ENCODE results near the gene MAGI2. TPM values are rescaled to one million over a fixed set of nuclear protein-coding genes. Genes with fewer than 3 reads are reported as not detected.

Gene MAGI2
- polyA plus RNA-seq, 1 experiment = 0.81 TPM

DNA sequence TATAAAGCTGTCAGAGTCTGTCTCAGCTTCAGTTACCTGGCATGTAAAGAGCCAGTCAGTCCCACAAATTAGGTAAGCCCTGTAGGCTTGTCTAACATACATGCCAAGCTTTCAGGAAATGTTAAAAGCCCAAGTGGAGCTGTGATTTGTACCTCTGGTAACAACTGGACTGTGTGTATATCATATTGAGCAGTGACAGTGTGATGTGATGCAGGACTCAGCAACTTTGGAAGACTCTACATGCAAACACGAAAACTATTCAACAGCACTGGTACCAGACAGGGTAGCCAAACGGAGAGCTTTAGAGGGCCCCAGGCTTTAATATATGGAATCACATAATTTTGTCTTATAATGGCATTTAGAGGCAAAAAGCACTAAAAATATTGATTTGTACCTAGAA lies 1066.9 kb downstream of the MAGI2 start:
- Histone ChIP-seq H3K4me3 (ENCODE audit: low read depth, low read length) (no peak overlapping the region), H3K27me3 (ENCODE audit: control insufficient read depth, insufficient read depth, low read length) (no peaks in the 10 kb centered on the region), H3K36me3 (ENCODE audit: control insufficient read depth, insufficient read depth, low read length) (no peaks in the 10 kb centered on the region)
- ChIA-PET CTCF (interaction anchor here (0.5 to 0.7 kb wide), 2 partner anchors 52 to 704 kb away, joined by 3 read pairs; no protein-coding TSS in a partner anchor), POLR2A (no interaction called here)
- TF ChIP-seq, protein P1, sequence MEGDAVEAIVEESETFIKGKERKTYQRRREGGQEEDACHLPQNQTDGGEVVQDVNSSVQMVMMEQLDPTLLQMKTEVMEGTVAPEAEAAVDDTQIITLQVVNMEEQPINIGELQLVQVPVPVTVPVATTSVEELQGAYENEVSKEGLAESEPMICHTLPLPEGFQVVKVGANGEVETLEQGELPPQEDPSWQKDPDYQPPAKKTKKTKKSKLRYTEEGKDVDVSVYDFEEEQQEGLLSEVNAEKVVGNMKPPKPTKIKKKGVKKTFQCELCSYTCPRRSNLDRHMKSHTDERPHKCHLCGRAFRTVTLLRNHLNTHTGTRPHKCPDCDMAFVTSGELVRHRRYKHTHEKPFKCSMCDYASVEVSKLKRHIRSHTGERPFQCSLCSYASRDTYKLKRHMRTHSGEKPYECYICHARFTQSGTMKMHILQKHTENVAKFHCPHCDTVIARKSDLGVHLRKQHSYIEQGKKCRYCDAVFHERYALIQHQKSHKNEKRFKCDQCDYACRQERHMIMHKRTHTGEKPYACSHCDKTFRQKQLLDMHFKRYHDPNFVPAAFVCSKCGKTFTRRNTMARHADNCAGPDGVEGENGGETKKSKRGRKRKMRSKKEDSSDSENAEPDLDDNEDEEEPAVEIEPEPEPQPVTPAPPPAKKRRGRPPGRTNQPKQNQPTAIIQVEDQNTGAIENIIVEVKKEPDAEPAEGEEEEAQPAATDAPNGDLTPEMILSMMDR (IDR thresholded peaks at IDR 0.05; ENCODE audit: insufficient read depth, low read depth, low read length) = no peak
- no peak for DNase-seq (ENCODE audit: low read depth)

DNA sequence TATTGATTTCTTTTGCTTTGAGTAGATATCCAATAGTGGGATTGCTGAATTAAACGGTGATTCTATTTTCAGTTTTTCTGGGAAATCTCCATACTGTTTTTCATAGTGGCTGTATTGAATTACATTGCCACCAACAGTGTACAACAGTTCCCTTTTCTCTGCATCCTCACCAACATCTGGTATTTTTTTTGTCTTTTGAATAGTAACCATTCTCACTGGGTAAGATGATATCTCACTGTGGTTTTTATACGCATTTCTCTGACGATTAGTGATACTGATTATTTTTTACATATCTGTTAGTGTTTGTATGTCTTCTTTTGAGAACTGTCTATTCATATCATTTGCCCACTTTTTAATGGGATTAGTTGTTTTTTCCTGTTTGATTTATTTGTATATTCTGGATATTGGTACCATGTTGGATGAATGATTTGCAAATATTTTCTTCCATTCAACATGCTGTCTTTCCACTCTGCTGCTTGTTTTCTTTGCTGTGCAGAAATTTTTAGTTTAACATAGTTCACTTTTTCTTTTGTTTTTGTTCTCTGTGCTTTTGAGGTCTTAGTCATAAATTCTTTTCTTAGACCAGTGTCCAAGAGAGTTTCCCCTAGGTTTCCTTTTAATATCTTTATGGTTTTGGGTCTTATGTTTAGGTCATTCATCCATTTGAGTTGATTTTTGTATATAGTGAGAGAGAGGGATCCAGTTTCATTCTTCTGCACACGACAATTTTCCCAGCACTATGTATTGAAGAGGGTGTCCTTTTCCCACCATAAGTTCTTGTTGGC lies 1070.2 kb downstream of the MAGI2 start:
- no peaks in the 10 kb centered on the region for H3K27me3 ChIP-seq (ENCODE audit: control insufficient read depth, insufficient read depth, low read length)
- CTCF ChIA-PET = no interaction called here

DNA sequence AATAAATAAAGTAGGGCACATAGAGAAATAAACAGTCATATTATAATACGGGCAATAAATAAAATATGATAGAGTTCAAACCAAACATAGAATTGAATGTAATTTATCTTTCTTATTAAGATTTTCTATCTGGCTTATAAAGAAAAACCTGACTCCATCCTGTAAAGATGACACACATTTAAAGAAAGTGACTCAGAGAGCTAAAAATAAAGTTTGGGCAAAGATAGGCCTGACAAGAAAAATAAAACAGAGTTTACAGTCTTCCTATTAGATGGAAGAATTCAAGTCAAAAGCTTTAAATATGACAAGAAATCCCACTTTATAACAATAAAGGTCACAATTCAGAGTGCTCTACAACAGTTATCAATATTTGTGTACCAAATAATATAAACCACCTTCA lies 1074.3 kb downstream of the MAGI2 start:
- Histone ChIP-seq H3K36me3 (ENCODE audit: control insufficient read depth, insufficient read depth, low read length) (no peaks in the 10 kb centered on the region), H3K4me3 (ENCODE audit: low read depth, low read length) (no peak overlapping the region), H3K27me3 (ENCODE audit: control insufficient read depth, insufficient read depth, low read length) (no peaks in the 10 kb centered on the region)
- ChIA-PET CTCF (interaction anchor here (1.3 kb wide), 1 partner anchor 12 kb away, joined by 4 read pairs; no protein-coding TSS in a partner anchor), POLR2A (interaction anchor here (0.5 kb wide), 1 partner anchor 175 kb away, joined by 4 read pairs; no protein-coding TSS in a partner anchor)
- DNase-seq (ENCODE audit: low read depth) = peak; percentile 24
- TF ChIP-seq, protein P1 (IDR thresholded peaks at IDR 0.05; ENCODE audit: insufficient read depth, low read depth, low read length) = no peak

More for the DNA sequence above, 1070.2 kb downstream of the MAGI2 start:
- no peak overlapping the region for H3K4me3 ChIP-seq (ENCODE audit: low read depth, low read length)
- H3K36me3 ChIP-seq (ENCODE audit: control insufficient read depth, insufficient read depth, low read length) = no peaks in the 10 kb centered on the region
- TF ChIP-seq, protein P1 (IDR thresholded peaks at IDR 0.05; ENCODE audit: insufficient read depth, low read depth, low read length) = no peak
- POLR2A ChIA-PET = no interaction called here
- DNase-seq (ENCODE audit: low read depth) = no peak

DNA sequence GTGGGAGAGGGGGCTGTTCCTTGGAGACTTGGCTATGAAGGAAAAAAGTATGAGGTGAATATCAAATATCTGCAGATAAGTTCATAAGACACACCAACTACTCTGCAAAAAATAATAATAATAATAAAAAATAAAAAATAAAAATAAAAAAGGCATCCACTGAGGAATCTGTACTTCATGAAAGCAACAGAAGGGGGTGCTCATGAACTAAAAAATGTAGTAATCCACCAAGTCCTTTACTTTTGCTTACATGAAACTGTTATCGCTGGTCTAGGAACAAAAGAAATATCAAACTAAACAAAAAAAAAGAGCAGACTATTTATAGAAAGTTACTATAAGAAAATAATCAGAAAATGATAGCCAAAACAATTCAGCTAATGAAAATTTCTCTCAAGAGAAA lies 1075.9 kb downstream of the MAGI2 start:
- H3K36me3 ChIP-seq (ENCODE audit: control insufficient read depth, insufficient read depth, low read length) = no peaks in the 10 kb centered on the region
- CTCF ChIA-PET = interaction anchor here (0.6 to 1.9 kb wide), 4 partner anchors 10 to 565 kb away, joined by 3 to 7 read pairs (median 4); no protein-coding TSS in a partner anchor
- POLR2A ChIA-PET = no interaction called here

DNA sequence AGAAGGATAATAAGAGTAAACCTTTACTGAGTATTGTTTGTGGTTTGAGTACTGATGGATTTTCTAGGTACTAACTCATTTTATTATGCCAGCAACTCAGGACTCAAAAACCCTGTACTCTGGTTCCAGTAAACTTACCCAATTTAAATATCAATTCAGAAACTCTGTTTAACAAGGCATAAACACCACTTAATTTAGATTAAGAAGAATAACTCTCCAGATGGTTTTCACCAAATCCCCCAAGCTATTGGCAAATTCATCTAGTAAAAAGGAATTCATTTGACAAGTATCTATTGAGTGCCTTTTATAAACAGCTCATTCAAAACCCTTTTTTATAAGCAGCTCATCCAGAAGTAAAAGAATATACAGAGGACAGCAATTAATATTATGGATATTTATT lies 1082.5 kb downstream of the MAGI2 start:
- Histone ChIP-seq H3K36me3 (ENCODE audit: control insufficient read depth, insufficient read depth, low read length) (no peaks in the 10 kb centered on the region), H3K27me3 (ENCODE audit: control insufficient read depth, insufficient read depth, low read length) (no peaks in the 10 kb centered on the region), H3K4me3 (ENCODE audit: low read depth, low read length) (no peak overlapping the region)
- DNase-seq (ENCODE audit: low read depth) = no peak
- ChIA-PET POLR2A (no interaction called here), CTCF (interaction anchor here (0.6 kb wide), 1 partner anchor 602 kb away, joined by 3 read pairs; no protein-coding TSS in a partner anchor)
- TF ChIP-seq, protein P1 (IDR thresholded peaks at IDR 0.05; ENCODE audit: insufficient read depth, low read depth, low read length) = no peak

More for the DNA sequence above, 1075.9 kb downstream of the MAGI2 start:
- H3K27me3 ChIP-seq (ENCODE audit: control insufficient read depth, insufficient read depth, low read length) = no peaks in the 10 kb centered on the region
- DNase-seq (ENCODE audit: low read depth) = no peak
- TF ChIP-seq, protein P1 (IDR thresholded peaks at IDR 0.05; ENCODE audit: insufficient read depth, low read depth, low read length) = no peak
- H3K4me3 ChIP-seq (ENCODE audit: low read depth, low read length) = no peak overlapping the region

Data from BJ (cell line).